Sigmoid colon (tissue), 4 donors: ENCODE data around the gene LEFTY1.

Experiments used
- EP300 ChIP-seq, 4 donors: sonication (generic); formaldehyde crosslinking; IDR thresholded peaks; one replicate each; pipeline ENCODE4 v1.6.1; 2017; ENCODE audit warnings: antibody characterized with exemption in 4 of 4
- POLR2A ChIP-seq, 2 donors: fragments of 450-650 bp; IDR thresholded peaks; one replicate each; pipeline ENCODE4 v1.6.1; 2016; ENCODE audit warnings: antibody characterized with exemption in 2 of 2, mild to moderate bottlenecking in 2 of 2, moderate library complexity in 2 of 2

DNA sequence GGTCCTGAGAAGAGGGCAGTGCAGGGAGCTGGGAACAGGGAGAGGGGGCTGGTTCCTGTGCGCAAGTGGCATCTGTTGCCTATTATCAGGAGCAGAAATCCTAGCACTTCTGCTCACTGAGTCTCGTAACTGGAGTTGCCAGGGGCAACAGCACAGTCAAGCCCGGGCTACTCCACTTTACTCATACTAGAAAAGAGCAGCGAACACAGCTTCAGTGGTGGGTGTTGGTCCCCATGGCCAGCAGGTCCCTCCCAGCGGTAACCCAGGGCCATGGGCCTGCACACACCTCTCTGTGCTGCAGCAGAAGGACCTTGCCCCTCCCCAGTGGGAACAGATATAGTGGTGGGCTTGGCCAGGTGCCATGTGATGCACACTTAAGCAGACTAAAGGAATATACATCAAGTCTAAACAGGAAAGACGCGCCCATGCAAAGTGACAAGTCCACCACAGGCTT lies 26.6 kb upstream of the LEFTY1 start:
- TF ChIP-seq EP300 (IDR thresholded peaks at IDR 0.05) (no peak), POLR2A (IDR thresholded peaks at IDR 0.05) (no peak)
